ENCODE results near the gene MYH6. TPM values are rescaled to one million over a fixed set of nuclear protein-coding genes. Genes with fewer than 3 reads are reported as not detected.

Gene MYH6
- total RNA-seq, 1 donor from 2014 or later: 0.24 TPM

DNA sequence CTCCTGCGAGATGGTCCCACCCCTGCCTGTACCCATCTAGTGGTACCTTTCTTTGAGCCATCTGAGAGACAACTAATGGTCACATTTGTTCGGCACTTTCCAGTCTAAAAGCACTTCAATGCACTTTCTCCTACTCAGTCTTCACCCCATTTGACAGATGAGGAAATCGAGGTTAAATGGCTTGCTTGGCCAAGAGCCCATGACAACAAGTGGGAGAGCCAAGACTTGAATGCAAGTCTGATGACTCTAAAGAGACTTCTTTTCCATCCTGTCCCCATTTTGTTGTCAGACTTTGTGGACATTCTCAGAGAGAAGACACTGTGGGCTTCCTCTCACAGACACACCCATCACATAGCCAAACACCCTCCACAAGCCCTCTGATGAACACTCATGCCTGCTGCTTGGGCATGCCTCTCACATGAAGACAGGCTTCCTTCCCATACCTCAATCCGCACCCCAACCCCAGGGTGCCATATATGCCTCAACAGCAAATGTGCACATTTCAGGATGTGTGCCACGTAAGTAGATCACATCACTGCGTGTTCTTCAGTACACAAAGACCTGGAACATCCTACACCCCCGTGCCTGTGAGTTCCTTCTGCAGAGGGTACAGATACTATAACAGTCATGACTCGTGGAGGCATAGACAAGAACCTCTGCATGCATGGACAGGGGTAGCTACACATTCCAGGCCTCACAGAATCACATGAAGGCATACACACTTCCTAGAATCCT, 26.6 kb upstream of the MYH6 start:
- Mint-ChIP-seq H3K27ac (no peak overlapping the region), H3K9me3 (no peaks in the 10 kb centered on the region), H3K4me3 (no peak overlapping the region), H3K36me3 (no peaks in the 10 kb centered on the region), H3K27me3 (peaks cover 34% of the 10 kb centered on the region), H3K4me1 (ENCODE audit: unreplicated experiment) (peaks cover 22% of the 10 kb centered on the region)
- TF ChIP-seq, protein P1, sequence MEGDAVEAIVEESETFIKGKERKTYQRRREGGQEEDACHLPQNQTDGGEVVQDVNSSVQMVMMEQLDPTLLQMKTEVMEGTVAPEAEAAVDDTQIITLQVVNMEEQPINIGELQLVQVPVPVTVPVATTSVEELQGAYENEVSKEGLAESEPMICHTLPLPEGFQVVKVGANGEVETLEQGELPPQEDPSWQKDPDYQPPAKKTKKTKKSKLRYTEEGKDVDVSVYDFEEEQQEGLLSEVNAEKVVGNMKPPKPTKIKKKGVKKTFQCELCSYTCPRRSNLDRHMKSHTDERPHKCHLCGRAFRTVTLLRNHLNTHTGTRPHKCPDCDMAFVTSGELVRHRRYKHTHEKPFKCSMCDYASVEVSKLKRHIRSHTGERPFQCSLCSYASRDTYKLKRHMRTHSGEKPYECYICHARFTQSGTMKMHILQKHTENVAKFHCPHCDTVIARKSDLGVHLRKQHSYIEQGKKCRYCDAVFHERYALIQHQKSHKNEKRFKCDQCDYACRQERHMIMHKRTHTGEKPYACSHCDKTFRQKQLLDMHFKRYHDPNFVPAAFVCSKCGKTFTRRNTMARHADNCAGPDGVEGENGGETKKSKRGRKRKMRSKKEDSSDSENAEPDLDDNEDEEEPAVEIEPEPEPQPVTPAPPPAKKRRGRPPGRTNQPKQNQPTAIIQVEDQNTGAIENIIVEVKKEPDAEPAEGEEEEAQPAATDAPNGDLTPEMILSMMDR (conservative IDR thresholded peaks at IDR 0.05): no peak
- DNase-seq (ENCODE audit: extremely low spot score, unreplicated experiment): no peak

DNA sequence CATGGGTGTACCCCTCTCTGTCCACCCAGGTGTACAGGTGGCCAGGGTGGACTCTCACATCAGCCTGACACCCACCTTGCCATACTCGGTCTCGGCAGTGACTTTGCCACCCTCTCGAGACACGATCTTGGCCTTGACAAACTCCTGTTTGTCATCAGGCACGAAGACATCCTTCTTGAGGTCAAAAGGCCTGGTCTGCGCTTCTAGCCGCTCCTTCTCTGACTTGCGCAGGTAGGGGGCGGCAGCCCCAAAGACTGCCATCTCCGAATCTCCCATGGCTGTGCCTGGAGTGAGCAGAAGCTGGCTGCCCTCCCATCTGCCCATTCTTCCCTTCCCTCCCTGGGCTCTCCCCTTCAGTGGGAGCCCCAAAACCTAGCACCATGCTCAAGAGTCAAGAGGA, 25.4 kb upstream of the MYH6 start:
- no peaks in the 10 kb centered on the region for H3K36me3 Mint-ChIP-seq
- peaks cover 17% of the 10 kb centered on the region for H3K4me1 Mint-ChIP-seq (ENCODE audit: unreplicated experiment)
- peaks cover 35% of the 10 kb centered on the region for H3K27me3 Mint-ChIP-seq
- no peak overlapping the region for H3K27ac Mint-ChIP-seq
- no peaks in the 10 kb centered on the region for H3K9me3 Mint-ChIP-seq
- no peak for DNase-seq (ENCODE audit: extremely low spot score, unreplicated experiment)
- TF ChIP-seq, protein P1 (conservative IDR thresholded peaks at IDR 0.05): no peak
- H3K4me3 Mint-ChIP-seq: no peak overlapping the region

DNA sequence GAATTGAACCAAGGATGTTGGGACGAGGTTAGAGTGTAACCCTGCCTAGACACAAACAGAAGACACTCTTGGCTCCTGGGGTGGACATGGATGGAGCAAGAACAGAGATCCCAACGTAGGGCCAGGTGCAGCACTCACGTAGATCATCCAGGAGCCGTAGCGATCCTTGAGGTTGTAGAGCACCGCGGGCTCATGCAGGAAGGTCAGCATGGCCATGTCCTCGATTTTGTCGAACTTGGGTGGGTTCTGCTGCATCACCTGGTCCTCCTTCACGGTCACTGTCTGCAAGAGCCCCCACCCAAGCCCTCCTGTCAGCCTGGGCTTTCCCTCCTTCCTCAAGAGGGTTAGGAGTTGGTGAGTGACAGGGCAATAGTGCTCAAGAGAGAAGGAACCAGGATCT, 24.9 kb upstream of the MYH6 start:
- DNase-seq (ENCODE audit: extremely low spot score, unreplicated experiment): no peak
- Mint-ChIP-seq H3K36me3 (no peaks in the 10 kb centered on the region), H3K27ac (no peak overlapping the region), H3K27me3 (peaks cover 35% of the 10 kb centered on the region), H3K4me3 (no peak overlapping the region), H3K9me3 (no peaks in the 10 kb centered on the region), H3K4me1 (ENCODE audit: unreplicated experiment) (peaks cover 12% of the 10 kb centered on the region)
- TF ChIP-seq, protein P1 (conservative IDR thresholded peaks at IDR 0.05): no peak

DNA sequence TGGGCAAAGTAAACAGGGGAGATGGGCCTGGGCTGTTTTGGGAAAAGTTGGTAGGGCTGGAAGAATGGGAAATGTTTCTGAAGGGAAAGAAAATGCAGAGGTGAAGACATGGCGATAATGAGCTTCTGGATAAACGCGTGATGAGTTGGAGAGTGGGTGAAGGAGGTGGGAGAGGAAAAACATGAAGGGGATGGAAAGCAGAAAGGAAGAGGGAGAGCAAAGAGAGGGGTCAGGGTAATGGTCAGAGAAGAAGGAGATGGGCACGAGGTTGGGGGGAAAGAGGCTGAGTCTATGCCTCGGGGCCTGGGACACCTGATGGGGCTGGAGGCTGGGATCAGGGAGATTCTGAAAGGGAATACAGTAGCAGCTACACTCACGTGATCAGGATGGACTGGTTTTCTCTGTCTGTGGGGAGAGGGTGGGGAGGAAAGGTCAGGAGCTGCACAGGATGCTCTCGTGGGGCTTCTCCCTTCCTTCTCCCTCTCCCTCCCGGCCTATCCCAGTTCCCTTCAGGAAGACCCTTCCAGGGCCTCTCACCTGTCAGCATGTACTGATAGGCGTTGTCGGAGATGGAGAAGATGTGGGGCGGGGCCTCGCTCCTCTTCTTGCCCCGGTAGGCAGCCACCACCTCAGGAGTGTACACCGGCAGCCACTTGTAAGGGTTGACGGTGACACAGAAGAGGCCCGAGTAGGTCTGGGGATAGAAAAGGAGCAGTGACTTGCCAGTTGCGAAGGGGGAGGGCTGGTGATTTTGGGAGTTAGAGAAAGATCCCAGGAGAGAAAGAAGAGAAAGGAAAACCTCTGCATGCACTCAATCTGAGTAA, 24.2 kb upstream of the MYH6 start:
- no peaks in the 10 kb centered on the region for H3K9me3 Mint-ChIP-seq
- TF ChIP-seq, protein P1 (conservative IDR thresholded peaks at IDR 0.05): no peak
- H3K36me3 Mint-ChIP-seq: no peaks in the 10 kb centered on the region
- H3K27ac Mint-ChIP-seq: no peak overlapping the region
- peaks cover 38% of the 10 kb centered on the region for H3K27me3 Mint-ChIP-seq
- DNase-seq (ENCODE audit: extremely low spot score, unreplicated experiment): no peak
- peaks cover 7% of the 10 kb centered on the region for H3K4me1 Mint-ChIP-seq (ENCODE audit: unreplicated experiment)
- no peak overlapping the region for H3K4me3 Mint-ChIP-seq

DNA sequence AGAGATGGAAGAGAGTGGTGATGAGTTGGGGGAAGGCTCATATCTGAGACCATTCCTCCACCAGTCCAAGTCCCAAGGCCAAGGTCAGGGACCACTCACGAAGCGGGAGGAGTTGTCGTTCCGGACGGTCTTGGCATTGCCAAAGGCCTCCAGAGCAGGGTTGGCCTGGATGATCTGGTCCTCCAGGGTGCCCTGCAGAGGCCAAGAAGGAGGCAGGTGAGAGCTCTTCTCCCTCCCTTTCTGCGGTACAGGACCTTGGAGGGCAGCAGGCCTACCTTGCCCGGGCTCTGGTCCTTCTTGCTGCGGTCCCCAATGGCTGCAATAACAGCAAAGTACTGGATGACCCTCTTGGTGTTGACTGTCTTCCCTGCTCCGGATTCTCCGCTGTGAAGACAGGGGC, 23.4 kb upstream of the MYH6 start:
- Mint-ChIP-seq H3K4me3 (no peak overlapping the region), H3K27ac (no peak overlapping the region), H3K27me3 (peaks cover 38% of the 10 kb centered on the region), H3K9me3 (no peaks in the 10 kb centered on the region), H3K4me1 (ENCODE audit: unreplicated experiment) (peaks cover 7% of the 10 kb centered on the region), H3K36me3 (no peaks in the 10 kb centered on the region)
- TF ChIP-seq, protein P1 (conservative IDR thresholded peaks at IDR 0.05): no peak
- no peak for DNase-seq (ENCODE audit: extremely low spot score, unreplicated experiment)

Data from type B pancreatic cell (in vitro differentiated cells).